Fibroblast of pulmonary artery (primary cell): ENCODE measurements around the gene NEURL2.

Experiments used
- DNase-seq: peaks from one replicate; pipeline ENCODE4 v3.0.0-alpha.2; 2010; ENCODE audit warnings: low read depth
- H3K4me3 ChIP-seq: replicated peaks from 2 replicates; pipeline ENCODE4 v1.5.1; 2011; ENCODE audit warnings: low read depth, mild to moderate bottlenecking, control low read depth, low read length, moderate library complexity
- TF ChIP-seq, protein P1 (sequence below): IDR thresholded peaks from 2 replicates; pipeline ENCODE4 v1.5.1; 2011; ENCODE audit warnings: mild to moderate bottlenecking, control low read depth, low read length, inconsistent platforms; ENCODE audit errors: missing control alignments

NEURL2 gene

GRCh38 chr20:45866454-45866853 is 24.6 kb downstream of the NEURL2 start:
- no peak for DNase-seq
- no peak overlapping the region for H3K4me3 ChIP-seq
- TF ChIP-seq, protein P1, sequence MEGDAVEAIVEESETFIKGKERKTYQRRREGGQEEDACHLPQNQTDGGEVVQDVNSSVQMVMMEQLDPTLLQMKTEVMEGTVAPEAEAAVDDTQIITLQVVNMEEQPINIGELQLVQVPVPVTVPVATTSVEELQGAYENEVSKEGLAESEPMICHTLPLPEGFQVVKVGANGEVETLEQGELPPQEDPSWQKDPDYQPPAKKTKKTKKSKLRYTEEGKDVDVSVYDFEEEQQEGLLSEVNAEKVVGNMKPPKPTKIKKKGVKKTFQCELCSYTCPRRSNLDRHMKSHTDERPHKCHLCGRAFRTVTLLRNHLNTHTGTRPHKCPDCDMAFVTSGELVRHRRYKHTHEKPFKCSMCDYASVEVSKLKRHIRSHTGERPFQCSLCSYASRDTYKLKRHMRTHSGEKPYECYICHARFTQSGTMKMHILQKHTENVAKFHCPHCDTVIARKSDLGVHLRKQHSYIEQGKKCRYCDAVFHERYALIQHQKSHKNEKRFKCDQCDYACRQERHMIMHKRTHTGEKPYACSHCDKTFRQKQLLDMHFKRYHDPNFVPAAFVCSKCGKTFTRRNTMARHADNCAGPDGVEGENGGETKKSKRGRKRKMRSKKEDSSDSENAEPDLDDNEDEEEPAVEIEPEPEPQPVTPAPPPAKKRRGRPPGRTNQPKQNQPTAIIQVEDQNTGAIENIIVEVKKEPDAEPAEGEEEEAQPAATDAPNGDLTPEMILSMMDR: no peak

DNA sequence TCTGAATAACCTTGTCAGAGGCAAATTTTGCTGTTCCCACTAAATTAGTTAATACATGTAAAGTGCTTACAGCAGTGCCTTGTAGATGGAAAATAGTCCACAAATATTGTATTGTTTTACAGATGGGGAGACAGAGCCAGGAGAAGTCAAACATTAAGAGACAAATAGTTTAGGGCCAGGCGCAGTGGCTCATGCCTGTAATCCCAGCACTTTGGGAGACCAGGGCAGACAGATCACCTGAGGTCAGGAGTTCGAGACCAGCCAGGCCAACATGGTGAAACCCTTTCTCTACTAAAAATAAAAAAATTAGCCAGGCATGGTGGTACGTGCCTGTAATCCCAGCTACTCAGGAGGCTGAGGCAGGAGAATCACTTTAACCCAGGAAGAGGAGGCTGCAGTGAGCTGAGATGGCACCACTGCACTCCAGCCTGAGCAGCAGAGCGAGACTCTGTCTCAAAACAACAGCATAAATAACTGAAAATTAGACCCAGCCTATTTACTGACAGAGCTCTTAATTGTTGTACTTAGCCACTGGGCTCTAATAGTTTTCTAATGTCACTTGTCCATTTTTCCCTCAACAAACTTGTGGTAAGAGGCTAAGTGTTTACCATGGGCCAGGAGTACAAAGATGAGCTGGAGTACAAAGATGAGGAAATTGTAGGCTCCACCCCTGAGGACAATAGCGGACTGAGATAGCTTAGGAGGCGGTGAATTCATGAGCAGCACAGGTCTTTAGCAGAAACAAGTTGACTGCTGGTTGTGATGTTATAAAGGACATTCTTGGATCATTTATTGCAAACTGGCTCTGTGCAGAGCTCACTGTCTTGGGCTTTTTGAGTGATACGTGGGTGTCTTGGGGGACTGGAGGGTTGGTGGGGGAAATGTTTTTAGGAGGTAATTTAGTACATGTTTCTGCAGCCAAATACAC is 27.2 kb downstream of the NEURL2 start:
- no peak for DNase-seq
- TF ChIP-seq, protein P1: no peak
- no peak overlapping the region for H3K4me3 ChIP-seq

DNA sequence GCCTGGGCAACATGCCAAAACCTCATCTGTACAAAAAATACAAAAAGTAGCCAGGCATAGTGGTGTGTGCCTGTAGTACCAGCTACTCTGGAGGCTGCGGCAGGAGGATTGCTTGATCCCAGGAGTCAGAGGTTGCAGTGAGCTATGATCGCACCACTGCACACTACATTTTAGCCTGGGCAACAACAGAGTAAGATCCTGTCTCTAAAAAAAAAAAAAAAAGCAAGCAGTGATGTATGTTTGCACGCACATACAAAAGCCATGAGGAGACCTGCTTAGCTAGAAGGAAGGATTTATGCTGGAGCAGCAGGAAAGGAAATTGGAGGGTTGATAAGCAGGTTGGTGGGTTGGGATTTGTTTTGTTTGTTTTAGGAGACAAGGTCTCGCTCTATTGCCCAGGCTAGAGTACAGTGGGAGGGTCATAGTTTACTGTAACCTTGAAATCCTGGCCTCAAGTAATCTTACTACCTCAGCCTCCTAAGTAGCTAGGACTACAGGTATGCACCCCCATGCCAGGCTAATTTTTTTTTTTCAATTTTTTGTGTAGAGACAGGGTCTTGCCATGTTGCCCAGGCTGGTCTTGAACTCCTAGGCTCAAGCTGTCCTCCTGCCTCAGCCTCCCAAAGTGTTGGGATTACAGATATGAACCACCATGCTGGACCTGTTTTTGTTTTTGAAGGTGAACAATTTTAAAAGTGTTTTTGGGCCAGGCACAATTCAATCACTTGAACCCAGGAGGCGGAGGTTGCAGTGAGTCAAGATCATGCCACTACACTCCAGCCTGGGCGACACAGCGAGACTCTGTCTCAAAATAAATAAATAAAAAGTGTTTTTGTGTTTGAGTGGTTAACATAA is 29.6 kb downstream of the NEURL2 start:
- peak; percentile 29 for DNase-seq
- TF ChIP-seq, protein P1: no peak
- H3K4me3 ChIP-seq: no peak overlapping the region

GRCh38 chr20:45860560-45861220 is 30.3 kb downstream of the NEURL2 start:
- TF ChIP-seq, protein P1: no peak
- H3K4me3 ChIP-seq: no peak overlapping the region
- DNase-seq: no peak

DNA sequence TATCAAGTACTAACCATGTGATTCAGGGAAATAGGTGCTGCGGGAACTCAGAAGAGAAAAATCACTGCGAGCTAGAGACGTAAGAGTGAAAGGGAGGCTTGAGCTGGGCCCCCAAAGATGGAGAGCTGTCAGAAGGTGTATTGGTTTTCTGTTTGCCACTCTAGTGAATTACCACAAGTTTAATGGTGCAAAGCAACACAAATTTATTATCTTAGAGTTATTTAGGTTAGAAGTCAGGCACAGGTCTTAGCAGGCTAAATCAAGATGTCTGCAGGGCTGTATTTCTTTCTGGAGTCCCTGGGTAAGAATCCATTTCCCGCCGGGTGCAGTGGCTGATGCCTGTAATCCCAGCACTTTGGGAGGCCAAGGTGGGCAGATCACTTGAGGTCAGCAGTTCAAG is 31.1 kb downstream of the NEURL2 start:
- DNase-seq: no peak
- TF ChIP-seq, protein P1: no peak
- H3K4me3 ChIP-seq: no peak overlapping the region

GRCh38 chr20:45857882-45858216 is 33.2 kb downstream of the NEURL2 start:
- TF ChIP-seq, protein P1: no peak
- H3K4me3 ChIP-seq: peak overlapping the region; percentile 73
- no peak for DNase-seq
